NOMO-1 treated with DMSO at 0.1 percent for 48 hours (cell line): ENCODE results near the gene PPP2R2B.
"Not testable (repeated sequence)": the region's sequence is repeated elsewhere in the genome, so short reads cannot be mapped to it uniquely, and the experiment has no call there.

Experiments used
- DNase-seq: peaks from one replicate; lab custom pipeline; 2025; ENCODE audit not compliant: unreplicated experiment; lab: John Stamatoyannopoulos, UW

The PPP2R2B gene

GRCh38 chr5:146748533-146748932, 130.0 kb downstream of the PPP2R2B start:
- no peak for DNase-seq

GRCh38 chr5:146745931-146746577, 132.5 kb downstream of the PPP2R2B start:
- no peak for DNase-seq

GRCh38 chr5:146744068-146744745, 134.3 kb downstream of the PPP2R2B start:
- DNase-seq: no peak

GRCh38 chr5:146734936-146735577, 143.5 kb downstream of the PPP2R2B start:
- no peak for DNase-seq

GRCh38 chr5:146732962-146733361, 145.6 kb downstream of the PPP2R2B start:
- DNase-seq: no peak

GRCh38 chr5:146731909-146732659, 146.5 kb downstream of the PPP2R2B start:
- DNase-seq: no peak

GRCh38 chr5:146728746-146729145, 149.8 kb downstream of the PPP2R2B start:
- DNase-seq: not testable (repeated sequence)

GRCh38 chr5:146726891-146727290, 151.7 kb downstream of the PPP2R2B start:
- DNase-seq: no peak

GRCh38 chr5:146726020-146726419, 152.5 kb downstream of the PPP2R2B start:
- DNase-seq: no peak

GRCh38 chr5:146725025-146725424, 153.5 kb downstream of the PPP2R2B start:
- DNase-seq: no peak

GRCh38 chr5:146722361-146722779, 156.2 kb downstream of the PPP2R2B start:
- no peak for DNase-seq

- DNase-seq: no peak
These were observed 157.3 kb downstream of the PPP2R2B start for GRCh38 chr5:146721073-146721815.

GRCh38 chr5:146720107-146720506, 158.4 kb downstream of the PPP2R2B start:
- no peak for DNase-seq

- DNase-seq: no peak
These were observed 159.4 kb downstream of the PPP2R2B start for GRCh38 chr5:146719179-146719578.

- no peak for DNase-seq
These were observed 159.9 kb downstream of the PPP2R2B start for GRCh38 chr5:146718609-146719008.

GRCh38 chr5:146717951-146718350, 160.6 kb downstream of the PPP2R2B start:
- no peak for DNase-seq

- DNase-seq: no peak
These were observed 161.9 kb downstream of the PPP2R2B start for GRCh38 chr5:146716636-146717035.

- no peak for DNase-seq
These were observed 168.2 kb downstream of the PPP2R2B start for GRCh38 chr5:146710348-146710747.

GRCh38 chr5:146707316-146707715, 171.2 kb downstream of the PPP2R2B start:
- DNase-seq: no peak

GRCh38 chr5:146706321-146706972, 172.1 kb downstream of the PPP2R2B start:
- DNase-seq: no peak
